Activated CD4-positive, alpha-beta T cell treated with anti-CD3 and anti-CD28 coated beads for 4 hours (primary cell): ENCODE data around the gene NUTM2D.
A peak's percentile ranks its signal among the peaks of the same experiment; 100 is the strongest.
"Not testable (repeated sequence)": the region's sequence is repeated elsewhere in the genome, so short reads cannot be mapped to it uniquely, and the experiment has no call there.

ENCODE experiments used
- DNase-seq, 2 donors: peaks; one replicate each; pipeline ENCODE4 v3.0.0-alpha.2; 2020

Gene NUTM2D, protein sequence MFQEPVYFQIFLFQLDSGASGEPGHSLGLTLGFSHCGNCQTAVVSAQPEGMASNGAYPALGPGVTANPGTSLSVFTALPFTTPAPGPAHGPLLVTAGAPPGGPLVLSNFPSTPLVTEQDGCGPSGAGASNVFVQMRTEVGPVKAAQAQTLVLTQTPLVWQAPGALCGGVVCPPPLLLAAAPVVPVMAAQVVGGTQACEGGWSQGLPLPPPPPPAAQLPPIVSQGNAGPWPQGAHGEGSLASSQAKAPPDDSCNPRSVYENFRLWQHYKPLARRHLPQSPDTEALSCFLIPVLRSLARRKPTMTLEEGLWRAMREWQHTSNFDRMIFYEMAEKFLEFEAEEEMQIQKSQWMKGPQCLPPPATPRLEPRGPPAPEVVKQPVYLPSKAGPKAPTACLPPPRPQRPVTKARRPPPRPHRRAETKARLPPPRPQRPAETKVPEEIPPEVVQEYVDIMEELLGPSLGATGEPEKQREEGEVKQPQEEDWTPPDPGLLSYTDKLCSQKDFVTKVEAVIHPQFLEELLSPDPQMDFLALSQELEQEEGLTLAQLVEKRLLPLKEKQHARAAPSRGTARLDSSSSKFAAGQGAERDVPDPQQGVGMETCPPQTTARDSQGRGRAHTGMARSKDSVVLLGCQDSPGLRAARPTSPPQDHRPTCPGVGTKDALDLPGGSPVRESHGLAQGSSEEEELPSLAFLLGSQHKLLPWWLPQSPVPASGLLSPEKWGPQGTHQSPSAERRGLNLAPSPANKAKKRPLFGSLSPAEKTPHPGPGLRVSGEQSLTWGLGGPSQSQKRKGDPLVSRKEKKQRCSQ

DNA sequence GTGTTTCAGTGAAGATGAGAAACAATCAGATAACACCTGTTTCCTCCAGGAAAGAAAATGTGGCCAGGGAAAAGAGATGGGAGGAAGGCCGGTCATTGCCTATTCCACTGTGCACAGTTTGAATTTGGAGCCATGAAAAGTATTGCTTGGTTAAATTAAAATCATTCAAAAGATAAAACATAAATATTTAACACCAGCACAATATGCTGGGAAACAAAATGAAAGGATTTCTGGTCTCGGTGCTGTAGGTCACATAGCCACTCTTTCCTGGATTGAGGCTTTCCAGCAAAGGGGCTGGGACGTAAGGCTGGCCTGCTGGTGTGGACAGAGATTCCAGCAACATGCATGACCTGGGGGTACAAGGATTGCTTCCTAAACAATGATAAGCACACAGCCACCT is at the start of gene NUTM2D:
Gene NUTM2D, plus strand, starts transcription at position 301 of the 400 bp plus-strand sequence. CDS start 522 bp downstream, outside the sequence.
- not testable (repeated sequence) for DNase-seq

DNA sequence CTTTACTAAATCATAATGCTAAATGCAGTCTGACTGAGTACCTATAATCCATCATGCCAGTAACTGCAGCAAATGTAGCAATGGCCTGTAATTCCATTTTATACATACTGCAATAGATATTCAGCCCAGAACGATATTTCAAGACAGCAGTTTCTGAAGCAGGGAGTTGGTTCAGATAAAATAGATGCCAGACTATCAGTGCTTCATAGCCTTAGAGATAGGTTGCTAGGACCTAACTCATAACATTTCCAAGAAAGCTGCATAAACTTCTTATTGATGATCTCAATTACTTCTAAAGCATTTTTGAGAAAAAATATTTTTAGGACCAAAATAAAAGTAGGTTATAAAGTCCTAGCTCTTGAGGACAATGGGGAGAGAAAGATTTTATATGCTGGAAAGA is 48.8 kb upstream of the NUTM2D start:
- not testable (repeated sequence) for DNase-seq

DNA sequence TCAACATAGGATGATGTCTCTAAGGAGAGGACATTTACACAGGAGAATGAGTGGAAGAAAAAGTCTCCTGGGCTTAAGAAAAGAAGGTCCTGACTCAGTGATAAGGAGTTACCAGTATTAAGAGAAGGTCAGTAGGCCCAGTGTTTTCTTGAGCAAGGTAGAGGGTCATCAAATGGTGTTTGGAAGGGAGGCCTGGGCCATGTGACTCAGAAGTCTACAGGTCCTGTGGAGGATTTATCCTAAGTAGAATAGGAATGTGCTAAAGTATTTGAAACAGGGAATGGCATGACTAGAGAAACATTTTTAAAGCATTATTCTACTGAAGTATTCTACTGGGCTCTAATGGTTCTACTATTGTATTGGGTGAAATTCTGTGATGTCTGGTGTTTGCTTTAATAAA is 47.9 kb upstream of the NUTM2D start:
- not testable (repeated sequence) for DNase-seq

DNA sequence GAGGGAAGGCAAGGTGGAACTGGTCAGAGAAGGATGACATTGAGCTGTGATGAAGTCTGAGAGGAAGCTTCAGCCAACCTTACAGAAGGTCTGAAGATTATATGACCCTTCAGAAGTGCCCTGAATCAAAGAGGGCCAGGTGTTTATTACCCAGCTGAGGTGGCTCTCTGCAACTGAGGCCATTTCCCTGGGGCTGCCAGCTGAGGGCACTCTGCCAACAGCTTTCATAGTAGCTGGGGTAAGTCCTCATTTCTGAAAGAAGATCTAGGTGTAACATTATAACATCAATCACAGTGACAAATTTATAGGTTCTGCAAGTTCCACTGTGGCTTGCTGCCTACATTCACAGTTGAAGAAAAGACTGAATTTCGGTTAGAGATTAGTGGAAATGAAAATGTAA is 46.0 kb upstream of the NUTM2D start:
- not testable (repeated sequence) for DNase-seq

DNA sequence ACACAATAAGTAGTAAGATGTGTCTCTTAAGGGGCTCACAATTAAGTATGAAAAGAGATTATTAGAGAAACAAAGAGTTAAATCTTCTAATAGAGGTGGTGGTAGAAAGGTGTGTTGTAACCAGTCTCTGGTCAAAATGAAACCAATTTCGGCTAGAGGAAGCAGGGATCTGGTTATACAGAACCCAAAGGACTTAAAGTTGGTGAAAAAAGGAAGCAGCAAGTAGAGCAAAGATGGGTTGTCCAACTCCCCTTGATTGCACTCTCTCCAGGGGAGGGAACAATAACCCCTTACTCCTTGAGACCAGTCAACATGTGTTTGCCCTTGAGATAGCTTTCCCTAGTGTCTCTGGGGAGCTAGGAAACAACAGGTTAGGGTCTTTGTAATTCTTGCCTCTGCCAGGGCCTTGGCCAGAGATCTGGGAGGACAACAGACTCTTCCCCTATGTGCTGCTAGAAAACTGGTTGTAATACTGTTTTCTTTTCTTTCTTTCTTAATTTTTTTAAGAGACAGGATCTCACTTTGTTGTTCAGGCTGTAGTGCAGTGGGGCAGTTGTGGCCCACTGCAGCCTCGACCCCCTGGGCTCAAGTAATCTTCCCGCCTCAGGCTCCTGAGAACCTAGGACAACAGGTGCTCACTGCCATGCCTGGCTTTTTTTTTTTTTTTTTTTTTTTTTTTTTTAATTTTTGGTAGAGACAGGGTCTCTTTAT is 43.7 kb upstream of the NUTM2D start:
- not testable (repeated sequence) for DNase-seq

DNA sequence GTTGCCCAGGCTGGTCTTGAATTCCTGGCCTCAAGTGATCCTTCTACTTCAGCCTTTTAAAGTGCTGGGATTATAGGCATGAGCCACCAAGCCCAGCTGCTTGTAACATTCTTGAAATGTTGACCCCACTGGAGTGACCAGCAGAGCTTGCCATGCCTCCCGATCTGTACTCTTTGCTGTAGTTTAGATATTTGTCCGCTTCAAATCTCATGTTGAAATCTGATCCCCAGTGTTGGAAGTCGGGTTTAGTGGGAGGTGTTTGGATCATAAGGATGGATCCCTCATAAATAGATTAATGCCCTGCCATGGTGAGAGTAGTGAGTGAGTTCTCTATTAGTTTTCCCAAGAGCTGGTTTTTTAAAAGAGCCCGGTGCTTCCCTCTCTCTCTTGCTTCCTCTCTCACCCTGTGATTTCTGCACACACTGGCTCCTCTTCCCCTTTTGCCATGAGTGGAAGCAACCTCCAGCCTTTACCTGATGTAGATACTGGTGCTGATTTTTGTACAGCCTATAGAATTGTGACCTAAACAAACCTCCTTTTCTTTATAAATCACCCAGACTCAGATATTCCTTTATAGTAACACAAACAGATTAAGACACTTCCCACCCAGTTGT is 43.1 kb upstream of the NUTM2D start:
- not testable (repeated sequence) for DNase-seq

DNA sequence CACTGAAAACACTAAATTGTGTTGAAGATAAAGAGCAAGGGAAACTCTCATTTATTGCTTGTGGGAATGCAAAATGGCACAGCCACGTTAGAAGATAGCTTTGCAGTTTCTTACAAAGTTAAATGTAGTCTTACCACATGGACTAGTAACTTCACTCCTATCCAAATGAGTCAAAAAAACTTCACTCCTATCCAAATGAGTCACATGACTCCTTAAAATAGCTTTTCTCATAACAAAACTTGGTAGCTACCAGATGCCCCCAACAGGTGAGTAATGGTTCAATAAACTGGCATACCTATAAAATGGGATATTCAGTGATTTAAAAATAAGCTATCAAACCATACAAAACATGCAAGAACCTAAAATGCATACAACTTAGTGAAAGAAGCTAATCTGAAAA is 36.0 kb upstream of the NUTM2D start:
- not testable (repeated sequence) for DNase-seq

DNA sequence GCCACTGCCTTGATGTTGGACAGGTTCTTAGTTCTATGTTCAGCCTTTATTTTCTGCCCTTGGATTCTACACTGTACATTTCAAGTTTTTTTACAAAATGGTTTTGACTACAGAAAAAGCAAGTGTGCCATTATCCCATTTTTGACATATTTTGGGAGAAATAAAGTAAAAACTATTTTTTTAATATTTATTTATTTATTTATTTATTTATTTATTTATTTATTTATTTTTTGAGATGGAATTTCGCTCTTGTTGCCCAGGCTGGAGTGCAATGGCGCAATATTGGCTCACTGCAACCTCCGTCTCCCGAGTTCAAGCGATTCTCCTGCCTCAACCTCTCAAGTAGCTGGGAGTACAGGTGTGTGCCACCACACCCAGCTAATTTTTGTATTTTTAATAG is 33.0 kb upstream of the NUTM2D start:
- DNase-seq: not testable (repeated sequence)

DNA sequence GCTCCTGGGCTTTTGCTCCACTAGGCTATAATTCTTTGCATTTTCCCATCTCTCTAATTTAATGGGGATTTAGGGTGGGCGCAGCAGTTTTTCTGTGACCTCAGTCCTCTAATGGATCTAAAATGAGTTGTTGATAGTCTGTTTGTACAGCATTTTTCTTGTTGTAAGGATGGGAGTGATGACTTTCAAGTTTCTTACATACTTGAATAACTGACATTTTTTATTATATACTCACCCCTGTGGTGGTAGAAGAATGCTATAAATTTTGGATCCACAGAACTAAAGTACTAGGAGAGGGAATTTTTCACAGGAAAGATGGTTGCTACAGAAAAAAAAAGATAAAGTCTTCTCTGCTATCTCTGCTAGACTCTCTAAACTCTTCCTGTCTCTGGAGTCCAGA is 29.6 kb upstream of the NUTM2D start:
- DNase-seq: not testable (repeated sequence)

DNA sequence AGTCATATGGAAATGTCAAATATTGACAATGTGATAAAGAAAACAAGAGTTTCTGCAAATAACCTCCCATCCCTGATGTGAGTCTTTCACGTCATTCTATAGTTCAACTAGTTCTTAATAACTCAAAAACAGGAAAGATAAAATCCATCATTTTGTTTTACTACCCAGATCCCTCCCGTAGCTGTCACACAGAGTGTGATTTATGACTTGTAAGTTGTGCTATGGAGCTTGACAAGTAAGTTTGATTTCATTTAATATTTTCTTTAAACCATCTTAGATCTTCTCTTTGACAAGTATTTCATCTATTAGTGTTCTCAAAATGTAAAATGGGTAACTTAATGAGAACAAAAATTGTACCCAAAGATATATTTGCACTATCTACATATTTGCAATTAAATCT is 28.4 kb upstream of the NUTM2D start:
- not testable (repeated sequence) for DNase-seq

DNA sequence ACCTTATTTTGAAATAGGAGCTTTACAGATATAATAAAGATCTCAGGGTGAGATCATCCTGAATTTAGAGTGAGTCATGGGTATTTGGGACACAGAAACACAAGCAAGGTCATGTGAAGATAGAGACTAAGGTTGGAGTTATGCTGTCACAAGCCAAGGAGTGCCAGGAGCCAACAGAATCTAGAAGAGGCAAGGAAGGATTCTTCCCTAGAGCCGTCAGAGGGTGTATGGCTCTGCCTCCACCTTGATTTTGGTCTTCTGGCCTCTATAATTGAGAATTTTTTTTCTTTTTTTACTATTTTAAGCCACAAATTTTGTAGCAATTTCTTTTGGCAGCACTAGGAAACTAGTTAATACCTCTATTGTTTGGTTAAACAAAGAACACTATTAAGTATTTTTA is 24.9 kb upstream of the NUTM2D start:
- not testable (repeated sequence) for DNase-seq

DNA sequence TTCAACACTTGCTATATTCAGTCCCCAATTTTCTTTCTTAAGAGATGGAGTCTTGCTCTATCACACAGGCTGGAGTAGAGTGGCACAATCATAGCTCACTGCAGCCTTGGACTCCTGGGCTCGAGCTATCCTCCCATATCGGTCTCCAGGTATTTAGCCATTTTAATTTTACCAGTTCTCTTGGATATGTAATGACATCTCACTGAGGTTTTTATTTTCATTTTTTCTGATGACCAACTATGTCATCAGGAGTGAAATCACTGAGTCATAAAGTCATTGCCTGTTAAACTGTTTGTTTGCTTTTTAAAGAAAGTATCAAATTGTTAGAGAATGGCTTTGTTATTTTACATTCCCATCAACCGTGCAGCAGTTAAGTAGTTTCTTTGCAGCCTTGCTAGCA is 17.1 kb upstream of the NUTM2D start:
- DNase-seq: not testable (repeated sequence)

DNA sequence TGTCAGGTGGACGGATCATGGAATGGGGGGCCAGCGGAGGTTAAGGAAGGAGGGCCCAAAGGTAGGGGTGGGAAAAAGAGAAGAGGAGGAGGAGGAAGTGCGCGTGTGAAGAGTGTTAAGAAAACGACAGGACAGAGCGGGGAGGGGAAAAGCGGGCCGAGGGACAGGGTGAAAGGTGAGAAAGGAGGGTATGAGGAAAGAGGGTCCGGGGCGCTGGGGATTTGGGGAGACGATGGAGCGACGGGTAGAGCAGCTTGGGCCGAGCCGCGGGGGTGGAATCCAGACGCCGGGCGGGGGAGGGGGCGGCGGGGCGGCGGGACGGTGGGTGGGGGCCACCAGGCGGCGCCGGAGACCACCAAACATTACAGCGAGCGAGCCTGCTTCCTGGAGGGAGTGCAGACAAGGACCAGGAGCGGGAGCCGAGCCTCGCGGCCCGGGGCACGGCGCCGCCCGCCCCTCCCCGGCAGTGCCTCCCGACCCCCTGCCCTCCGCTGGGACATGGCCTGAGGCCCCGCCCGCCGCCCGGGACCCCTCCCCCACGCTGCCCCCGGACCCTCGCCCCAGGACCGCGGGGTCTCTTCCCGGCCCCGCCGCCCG is 15.9 kb upstream of the NUTM2D start:
- DNase-seq: peak in 1 of 2 donors; percentile 1

DNA sequence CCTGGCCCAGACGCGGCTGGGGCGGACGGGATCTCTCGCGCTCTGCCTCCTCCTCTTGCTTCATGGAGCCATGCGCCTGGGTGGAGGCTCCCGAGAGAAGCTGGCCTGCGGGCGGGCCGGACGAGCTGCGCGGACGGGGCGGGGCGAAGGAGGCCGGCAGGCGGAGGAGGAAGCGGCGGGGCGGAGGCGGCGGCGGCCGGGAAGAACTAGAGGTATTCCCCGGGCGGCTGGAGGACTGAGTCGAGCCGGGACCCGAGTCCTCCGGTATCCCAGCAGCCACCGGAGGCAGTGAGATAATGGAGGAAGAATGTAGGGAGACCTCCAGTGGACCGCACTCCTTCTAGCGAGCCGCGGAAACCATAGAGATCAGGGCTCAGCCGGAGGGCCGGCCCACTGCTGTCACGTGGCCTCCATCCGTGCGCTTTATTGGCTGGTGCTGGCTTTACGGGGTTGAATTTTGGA is 15.3 kb upstream of the NUTM2D start:
- peak; percentile 76 to 82 for DNase-seq

DNA sequence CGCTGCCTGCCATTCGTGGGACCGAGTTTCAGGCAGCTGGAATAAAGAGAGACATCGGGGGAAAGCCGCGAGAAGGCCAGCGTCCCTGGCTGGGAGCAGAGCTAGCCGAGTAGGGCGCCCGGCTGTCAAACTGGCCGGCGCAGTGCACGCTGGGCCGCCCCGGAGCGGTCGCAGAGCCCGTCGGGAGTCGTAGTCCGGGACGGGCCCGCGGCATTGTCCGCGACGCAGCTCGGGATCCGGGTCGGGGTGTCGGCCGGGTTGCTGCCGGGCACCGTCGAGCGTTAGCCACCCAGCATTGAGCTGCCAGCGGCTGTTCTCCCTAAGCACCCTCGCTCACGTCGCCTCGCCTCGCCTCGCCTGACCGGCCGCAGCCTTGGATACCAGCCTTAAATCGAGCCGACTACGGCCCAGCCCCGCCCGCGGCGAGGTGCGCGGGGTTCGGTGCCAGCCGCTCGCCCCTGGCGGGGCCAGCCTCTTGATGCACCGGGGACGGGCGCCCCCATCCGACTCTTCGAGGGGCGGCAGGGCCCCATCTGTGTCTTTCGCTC is 14.8 kb upstream of the NUTM2D start:
- peak; percentile 78 to 81 for DNase-seq

DNA sequence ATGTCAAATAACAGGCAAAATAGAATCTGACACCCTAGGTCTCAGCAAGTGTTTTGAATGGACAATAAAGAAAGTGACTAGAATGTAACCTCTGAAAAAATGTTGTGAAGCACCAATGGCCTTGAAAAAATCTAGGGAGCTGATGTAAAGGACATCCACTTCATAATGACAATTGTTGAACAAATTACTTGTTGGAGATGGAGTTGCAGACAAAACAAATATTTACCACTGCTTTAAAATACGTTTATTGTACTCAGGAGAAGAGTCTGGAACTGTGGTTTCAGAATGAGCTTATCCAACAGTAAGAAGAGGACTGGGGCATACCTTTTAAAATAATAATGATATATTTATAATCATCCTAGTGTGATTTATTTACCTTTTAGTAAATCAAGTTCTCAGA is 11.8 kb upstream of the NUTM2D start:
- not testable (repeated sequence) for DNase-seq

DNA sequence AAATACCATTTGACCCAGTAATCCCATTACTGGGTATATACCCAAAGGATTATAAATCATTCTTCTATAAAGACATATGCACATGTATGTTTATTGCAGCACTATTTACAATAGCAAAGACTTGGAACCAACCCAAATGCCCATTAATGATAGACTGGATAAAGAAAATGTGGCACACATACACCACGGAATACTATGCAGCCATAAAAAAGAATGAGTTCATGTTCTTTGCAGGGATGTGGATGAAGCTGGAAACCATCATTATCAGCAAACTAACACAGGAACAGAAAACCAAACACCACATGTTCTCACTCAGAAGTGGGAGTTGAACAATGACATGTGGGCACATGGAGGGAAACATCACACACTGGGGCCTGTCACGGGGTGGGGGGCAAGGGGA is 7.4 kb upstream of the NUTM2D start:
- DNase-seq: not testable (repeated sequence)

DNA sequence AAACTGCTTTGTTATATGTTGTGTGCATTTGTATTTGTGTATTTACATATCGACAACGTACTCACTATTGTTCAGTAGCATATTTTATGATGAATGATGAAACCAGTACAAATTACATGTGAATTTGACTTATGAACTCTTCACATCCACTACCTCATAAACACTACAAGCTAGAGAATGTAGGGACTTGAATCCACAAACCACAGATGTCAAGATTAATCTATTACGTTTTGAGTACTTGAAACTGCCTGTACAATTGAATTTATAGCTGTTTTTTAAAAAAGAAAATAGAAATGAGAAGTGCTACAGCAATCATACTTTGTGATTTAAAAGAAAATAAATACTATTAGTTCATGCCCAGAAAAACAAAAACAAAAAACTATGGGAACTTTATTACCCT is 4.7 kb upstream of the NUTM2D start:
- not testable (repeated sequence) for DNase-seq

DNA sequence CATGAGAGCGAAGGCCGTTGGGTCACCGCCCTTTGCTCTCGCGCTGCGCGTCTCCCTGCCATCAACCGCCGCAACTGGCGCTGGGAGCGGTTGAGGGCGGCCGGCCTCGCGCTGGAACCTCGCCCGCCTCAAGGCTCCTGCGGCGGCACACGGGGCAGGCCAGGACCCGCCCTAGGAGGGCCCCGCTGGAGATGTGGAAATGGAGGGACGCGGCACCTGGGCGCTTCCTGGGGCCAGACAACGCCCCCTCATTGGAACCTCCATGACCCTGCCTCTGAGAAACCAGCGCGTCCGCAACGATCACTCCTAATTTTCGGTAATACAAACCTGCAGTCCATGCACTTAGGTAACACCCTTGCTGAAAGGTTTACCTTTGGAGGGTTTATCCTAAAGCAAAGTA is 2.4 kb upstream of the NUTM2D start:
- not testable (repeated sequence) for DNase-seq

DNA sequence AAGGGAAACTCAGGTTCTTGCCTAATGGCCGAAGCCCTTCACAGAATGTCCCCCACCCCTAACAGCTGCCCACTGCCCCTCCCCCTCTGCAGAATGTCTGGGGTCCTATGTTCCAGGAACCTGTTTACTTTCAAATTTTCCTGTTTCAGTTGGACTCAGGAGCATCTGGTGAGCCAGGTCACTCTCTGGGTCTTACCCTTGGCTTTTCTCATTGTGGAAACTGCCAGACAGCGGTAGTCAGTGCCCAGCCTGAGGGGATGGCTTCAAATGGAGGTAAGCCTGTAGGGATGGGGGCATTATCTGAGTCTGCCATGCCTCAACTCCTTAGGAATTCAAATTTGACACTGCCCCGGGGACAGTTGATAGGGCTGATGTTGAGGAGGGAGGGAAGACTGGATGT is 615 bp downstream of the NUTM2D start:
- DNase-seq: not testable (repeated sequence)

DNA sequence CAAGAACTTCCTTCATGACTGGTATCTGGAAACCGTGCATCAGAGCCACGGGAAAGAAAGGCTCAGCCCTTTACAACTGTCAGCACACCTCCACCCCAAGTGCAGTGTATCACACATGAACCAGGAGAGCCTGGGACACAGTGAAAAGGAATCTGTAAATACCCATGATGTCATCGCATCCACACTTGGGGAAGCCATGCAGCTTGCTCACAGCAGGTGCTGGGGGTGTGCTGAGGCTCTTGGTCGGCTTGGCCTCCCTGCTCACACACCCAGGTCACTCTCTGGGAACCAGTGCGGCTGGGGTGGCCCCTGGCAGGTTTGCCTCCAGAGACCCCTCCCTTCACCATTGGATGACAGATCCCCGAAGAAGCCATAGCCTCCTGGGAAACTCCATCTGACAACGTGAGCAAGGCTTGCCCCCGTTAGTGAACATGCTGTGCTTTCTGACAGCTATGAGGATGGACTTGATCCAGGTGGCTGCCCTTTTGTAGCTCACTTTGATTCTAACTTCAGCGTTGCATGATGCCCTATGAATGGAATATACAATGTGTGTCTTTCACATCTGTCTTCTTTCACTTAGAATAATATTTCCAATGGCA is 12.1 kb downstream of the NUTM2D start:
- DNase-seq: not testable (repeated sequence)
